GM23338 (cell line): ENCODE data around the gene IL21R. TPM values are rescaled to one million over a fixed set of nuclear protein-coding genes. Genes with fewer than 3 reads are reported as not detected.

ENCODE experiments used
- ATAC-seq: fragments of 200-7000 bp; cut with Tn5 transposase; 3 replicates; pipeline ENCODE4 v1.9.1; 2020
- DNase-seq: peaks from one replicate; pipeline ENCODE4 v3.0.0-alpha.2; 2015; ENCODE audit warnings: low spot score
- H2AFZ ChIP-seq: fragments of 200-600 bp; sonication (generic); 2 replicates; pipeline ENCODE4 v1.8.0; 2016; ENCODE audit warnings: antibody characterized with exemption, mild to moderate bottlenecking, moderate library complexity
- H3F3A ChIP-seq: fragments of 200-600 bp; sonication (generic); replicated peaks from 2 replicates; pipeline ENCODE4 v1.8.0; 2017; ENCODE audit warnings: antibody characterized with exemption, mixed run types, low read depth
- H3K27ac ChIP-seq: fragments of 200-600 bp; sonication (generic); 2 replicates; pipeline ENCODE4 v1.6.1; 2016; ENCODE audit warnings: low read depth
- H3K27me3 ChIP-seq: fragments of 200-600 bp; sonication (generic); 2 replicates; pipeline ENCODE4 v1.8.0; 2016; ENCODE audit warnings: mild to moderate bottlenecking, mixed run types, moderate library complexity; ENCODE audit not compliant: insufficient read depth
- H3K36me3 ChIP-seq: fragments of 200-600 bp; sonication (generic); 2 replicates; pipeline ENCODE4 v1.8.0; 2016; ENCODE audit warnings: mild to moderate bottlenecking; ENCODE audit not compliant: insufficient read depth
- H3K4me1 ChIP-seq: fragments of 200-600 bp; sonication (generic); 2 replicates; pipeline ENCODE4 v1.8.0; 2016; ENCODE audit warnings: mild to moderate bottlenecking, moderate library complexity; ENCODE audit not compliant: insufficient read depth
- H3K4me2 ChIP-seq: fragments of 200-600 bp; sonication (generic); 2 replicates; pipeline ENCODE4 v1.7.1; 2017; ENCODE audit warnings: mixed run types
- H3K4me3 ChIP-seq: fragments of 200-600 bp; sonication (generic); 2 replicates; pipeline ENCODE4 v1.6.1; 2016; ENCODE audit warnings: mixed run types
- H3K79me2 ChIP-seq: fragments of 200-600 bp; sonication (generic); replicated peaks from 2 replicates; pipeline ENCODE4 v1.8.0; 2017; ENCODE audit warnings: mild to moderate bottlenecking; ENCODE audit not compliant: insufficient read depth
- H3K9me2 ChIP-seq: fragments of 200-600 bp; sonication (generic); 2 replicates; pipeline ENCODE4 v1.8.0; 2017; ENCODE audit not compliant: insufficient read depth
- H4K20me1 ChIP-seq: fragments of 200-600 bp; sonication (generic); replicated peaks from 2 replicates; pipeline ENCODE4 v1.8.0; 2017; ENCODE audit warnings: mild to moderate bottlenecking; ENCODE audit not compliant: insufficient read depth
- H3K27ac Mint-ChIP-seq: 2 replicates; pipeline ENCODE4 v1.8.0; 2020; ENCODE audit warnings: inconsistent platforms, mild to moderate bottlenecking, moderate library complexity, mixed read lengths
- H3K27me3 Mint-ChIP-seq: 3 replicates; pipeline ENCODE4 v1.8.0; 2022; ENCODE audit warnings: low read depth, mild to moderate bottlenecking, moderate library complexity, mixed read lengths, inconsistent platforms; ENCODE audit not compliant: insufficient read depth, poor library complexity
- H3K36me3 Mint-ChIP-seq: 3 replicates; pipeline ENCODE4 v1.8.0; 2021; ENCODE audit warnings: low read depth, mild to moderate bottlenecking, inconsistent platforms, moderate library complexity, mixed read lengths
- H3K4me1 Mint-ChIP-seq: 3 replicates; pipeline ENCODE4 v1.8.0; 2020; ENCODE audit warnings: mild to moderate bottlenecking, inconsistent platforms, mixed read lengths
- H3K4me3 Mint-ChIP-seq: 3 replicates; pipeline ENCODE4 v1.8.0; 2021; ENCODE audit warnings: moderate library complexity, mild to moderate bottlenecking, inconsistent platforms, mixed read lengths
- H3K9me3 Mint-ChIP-seq: 3 replicates; pipeline ENCODE4 v1.8.0; 2020; ENCODE audit warnings: moderate library complexity, mild to moderate bottlenecking, inconsistent platforms, mixed read lengths
- CREB1 ChIP-seq: fragments of 250-450 bp; sonication (Bioruptor Pico); IDR thresholded peaks from 2 replicates; pipeline ENCODE4 v1.5.0; 2020; ENCODE audit warnings: low read depth, mild to moderate bottlenecking, moderate library complexity
- EZH2 ChIP-seq: fragments of 200-600 bp; sonication (generic); IDR thresholded peaks from one replicate; pipeline ENCODE4 v1.8.0; 2017; ENCODE audit warnings: antibody characterized with exemption, mild to moderate bottlenecking, low read depth; ENCODE audit not compliant: unreplicated experiment
- EZH2phosphoT487 ChIP-seq: fragments of 200-600 bp; sonication (generic); IDR thresholded peaks from one replicate; pipeline ENCODE4 v1.8.1; 2018; ENCODE audit warnings: antibody characterized with exemption; ENCODE audit not compliant: unreplicated experiment
- JUNB ChIP-seq: IDR thresholded peaks from one replicate; pipeline ENCODE4 v1.6.1; 2016; ENCODE audit warnings: antibody characterized with exemption; ENCODE audit not compliant: unreplicated experiment
- NANOG ChIP-seq: IDR thresholded peaks from 2 replicates; pipeline ENCODE4 v1.6.1; 2016; ENCODE audit warnings: antibody characterized with exemption, borderline replicate concordance
- POLR2AphosphoS5 ChIP-seq: IDR thresholded peaks from 2 replicates; pipeline ENCODE4 v1.6.1; 2016; ENCODE audit warnings: antibody characterized with exemption, low read depth
- STAT1 ChIP-seq: IDR thresholded peaks from one replicate; pipeline ENCODE4 v1.6.1; 2016; ENCODE audit warnings: antibody characterized with exemption; ENCODE audit not compliant: unreplicated experiment
- ZNF114 ChIP-seq: fragments of 250-450 bp; sonication (Bioruptor Pico); IDR thresholded peaks from 2 replicates; pipeline ENCODE4 v1.5.0; 2020; ENCODE audit warnings: mild to moderate bottlenecking, moderate library complexity
- ZNF331 ChIP-seq: fragments of 250-450 bp; sonication (Bioruptor Pico); IDR thresholded peaks from 2 replicates; pipeline ENCODE4 v1.5.0; 2020; ENCODE audit warnings: low read depth, mild to moderate bottlenecking, moderate library complexity
- polyA plus RNA-seq: library from polyadenylated mRNA; unstranded; fragments of >200 nt; fragmentation: Nextera tagmentation; extraction: Ambion mirVana; gene quantifications from 2 replicates; pipeline ENCODE4 v1.2.1, GENCODE V29; 2016
- total RNA-seq: library from RNA; depleted of rRNA; stranded (reverse); fragments of >200 nt; shearing (Covaris generic); gene quantifications from 2 replicates; pipeline ENCODE4 v1.2.3, GENCODE V29; 2014
- TF ChIP-seq, protein P1 (sequence below), 2 experiments: fragments of 200-600 bp in 1 of 2; sonication (generic) in 1 of 2; conservative IDR thresholded peaks; 2 replicates each; pipeline versions ENCODE4 v1.5.1 to v1.6.1; 2016 to 2017; ENCODE audit warnings: antibody characterized with exemption in 2 of 2, low read depth in 2 of 2, mild to moderate bottlenecking in 2 of 2, moderate library complexity in 1 of 2
- TF ChIP-seq, protein P2 (sequence below): IDR thresholded peaks from one replicate; pipeline ENCODE4 v1.6.1; 2018; ENCODE audit warnings: antibody characterized with exemption; ENCODE audit not compliant: unreplicated experiment
- TF ChIP-seq, protein P3 (sequence below): IDR thresholded peaks from 2 replicates; pipeline ENCODE4 v1.6.1; 2016; ENCODE audit warnings: antibody characterized with exemption
- TF ChIP-seq, protein P4 (sequence below): fragments of 250-450 bp; sonication (Bioruptor Pico); IDR thresholded peaks from 2 replicates; pipeline ENCODE4 v1.5.0; 2020; ENCODE audit warnings: mild to moderate bottlenecking, moderate library complexity

Gene IL21R
- total and polyA plus RNA-seq, 2 experiments from 2014 or later: 0.42 to 2.6 TPM

DNA sequence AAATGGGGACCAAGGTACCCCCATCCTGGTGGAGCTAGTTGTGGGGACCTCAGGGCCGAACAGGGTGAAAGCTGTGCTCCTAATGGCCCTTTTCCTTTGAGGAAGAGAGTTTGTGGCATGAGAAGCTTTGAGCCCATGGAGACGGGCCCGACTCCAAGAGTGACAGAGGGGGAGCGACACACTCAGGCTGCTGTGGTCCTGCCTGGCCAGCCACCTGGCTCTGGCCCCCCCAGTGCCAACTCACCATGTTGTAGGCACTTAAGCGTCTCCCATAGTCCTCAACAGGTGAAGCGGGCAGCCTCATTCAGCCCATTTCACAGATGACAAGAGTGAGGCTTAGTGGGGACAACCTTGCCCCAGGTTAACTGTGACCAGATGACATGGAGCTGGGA lies 1.6 kb downstream of the IL21R start:
- TF ChIP-seq, protein P1, sequence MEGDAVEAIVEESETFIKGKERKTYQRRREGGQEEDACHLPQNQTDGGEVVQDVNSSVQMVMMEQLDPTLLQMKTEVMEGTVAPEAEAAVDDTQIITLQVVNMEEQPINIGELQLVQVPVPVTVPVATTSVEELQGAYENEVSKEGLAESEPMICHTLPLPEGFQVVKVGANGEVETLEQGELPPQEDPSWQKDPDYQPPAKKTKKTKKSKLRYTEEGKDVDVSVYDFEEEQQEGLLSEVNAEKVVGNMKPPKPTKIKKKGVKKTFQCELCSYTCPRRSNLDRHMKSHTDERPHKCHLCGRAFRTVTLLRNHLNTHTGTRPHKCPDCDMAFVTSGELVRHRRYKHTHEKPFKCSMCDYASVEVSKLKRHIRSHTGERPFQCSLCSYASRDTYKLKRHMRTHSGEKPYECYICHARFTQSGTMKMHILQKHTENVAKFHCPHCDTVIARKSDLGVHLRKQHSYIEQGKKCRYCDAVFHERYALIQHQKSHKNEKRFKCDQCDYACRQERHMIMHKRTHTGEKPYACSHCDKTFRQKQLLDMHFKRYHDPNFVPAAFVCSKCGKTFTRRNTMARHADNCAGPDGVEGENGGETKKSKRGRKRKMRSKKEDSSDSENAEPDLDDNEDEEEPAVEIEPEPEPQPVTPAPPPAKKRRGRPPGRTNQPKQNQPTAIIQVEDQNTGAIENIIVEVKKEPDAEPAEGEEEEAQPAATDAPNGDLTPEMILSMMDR (conservative IDR thresholded peaks at IDR 0.05; ENCODE audit: low read depth in 2 of 2): no peak
- TF ChIP-seq, protein P2, sequence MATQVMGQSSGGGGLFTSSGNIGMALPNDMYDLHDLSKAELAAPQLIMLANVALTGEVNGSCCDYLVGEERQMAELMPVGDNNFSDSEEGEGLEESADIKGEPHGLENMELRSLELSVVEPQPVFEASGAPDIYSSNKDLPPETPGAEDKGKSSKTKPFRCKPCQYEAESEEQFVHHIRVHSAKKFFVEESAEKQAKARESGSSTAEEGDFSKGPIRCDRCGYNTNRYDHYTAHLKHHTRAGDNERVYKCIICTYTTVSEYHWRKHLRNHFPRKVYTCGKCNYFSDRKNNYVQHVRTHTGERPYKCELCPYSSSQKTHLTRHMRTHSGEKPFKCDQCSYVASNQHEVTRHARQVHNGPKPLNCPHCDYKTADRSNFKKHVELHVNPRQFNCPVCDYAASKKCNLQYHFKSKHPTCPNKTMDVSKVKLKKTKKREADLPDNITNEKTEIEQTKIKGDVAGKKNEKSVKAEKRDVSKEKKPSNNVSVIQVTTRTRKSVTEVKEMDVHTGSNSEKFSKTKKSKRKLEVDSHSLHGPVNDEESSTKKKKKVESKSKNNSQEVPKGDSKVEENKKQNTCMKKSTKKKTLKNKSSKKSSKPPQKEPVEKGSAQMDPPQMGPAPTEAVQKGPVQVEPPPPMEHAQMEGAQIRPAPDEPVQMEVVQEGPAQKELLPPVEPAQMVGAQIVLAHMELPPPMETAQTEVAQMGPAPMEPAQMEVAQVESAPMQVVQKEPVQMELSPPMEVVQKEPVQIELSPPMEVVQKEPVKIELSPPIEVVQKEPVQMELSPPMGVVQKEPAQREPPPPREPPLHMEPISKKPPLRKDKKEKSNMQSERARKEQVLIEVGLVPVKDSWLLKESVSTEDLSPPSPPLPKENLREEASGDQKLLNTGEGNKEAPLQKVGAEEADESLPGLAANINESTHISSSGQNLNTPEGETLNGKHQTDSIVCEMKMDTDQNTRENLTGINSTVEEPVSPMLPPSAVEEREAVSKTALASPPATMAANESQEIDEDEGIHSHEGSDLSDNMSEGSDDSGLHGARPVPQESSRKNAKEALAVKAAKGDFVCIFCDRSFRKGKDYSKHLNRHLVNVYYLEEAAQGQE: no peak
- TF ChIP-seq ZNF114: no peak
- no peak for TF ChIP-seq EZH2
- no peak for TF ChIP-seq ZNF331 (CRISPR knock-in tag)
- TF ChIP-seq, protein P3, sequence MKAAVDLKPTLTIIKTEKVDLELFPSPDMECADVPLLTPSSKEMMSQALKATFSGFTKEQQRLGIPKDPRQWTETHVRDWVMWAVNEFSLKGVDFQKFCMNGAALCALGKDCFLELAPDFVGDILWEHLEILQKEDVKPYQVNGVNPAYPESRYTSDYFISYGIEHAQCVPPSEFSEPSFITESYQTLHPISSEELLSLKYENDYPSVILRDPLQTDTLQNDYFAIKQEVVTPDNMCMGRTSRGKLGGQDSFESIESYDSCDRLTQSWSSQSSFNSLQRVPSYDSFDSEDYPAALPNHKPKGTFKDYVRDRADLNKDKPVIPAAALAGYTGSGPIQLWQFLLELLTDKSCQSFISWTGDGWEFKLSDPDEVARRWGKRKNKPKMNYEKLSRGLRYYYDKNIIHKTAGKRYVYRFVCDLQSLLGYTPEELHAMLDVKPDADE: no peak
- no peak for TF ChIP-seq EZH2phosphoT487
- TF ChIP-seq POLR2AphosphoS5: no peak
- TF ChIP-seq JUNB: no peak
- no peak for TF ChIP-seq NANOG
- TF ChIP-seq CREB1 (CRISPR knock-in tag): no peak
- TF ChIP-seq STAT1: no peak
- TF ChIP-seq, protein P4, sequence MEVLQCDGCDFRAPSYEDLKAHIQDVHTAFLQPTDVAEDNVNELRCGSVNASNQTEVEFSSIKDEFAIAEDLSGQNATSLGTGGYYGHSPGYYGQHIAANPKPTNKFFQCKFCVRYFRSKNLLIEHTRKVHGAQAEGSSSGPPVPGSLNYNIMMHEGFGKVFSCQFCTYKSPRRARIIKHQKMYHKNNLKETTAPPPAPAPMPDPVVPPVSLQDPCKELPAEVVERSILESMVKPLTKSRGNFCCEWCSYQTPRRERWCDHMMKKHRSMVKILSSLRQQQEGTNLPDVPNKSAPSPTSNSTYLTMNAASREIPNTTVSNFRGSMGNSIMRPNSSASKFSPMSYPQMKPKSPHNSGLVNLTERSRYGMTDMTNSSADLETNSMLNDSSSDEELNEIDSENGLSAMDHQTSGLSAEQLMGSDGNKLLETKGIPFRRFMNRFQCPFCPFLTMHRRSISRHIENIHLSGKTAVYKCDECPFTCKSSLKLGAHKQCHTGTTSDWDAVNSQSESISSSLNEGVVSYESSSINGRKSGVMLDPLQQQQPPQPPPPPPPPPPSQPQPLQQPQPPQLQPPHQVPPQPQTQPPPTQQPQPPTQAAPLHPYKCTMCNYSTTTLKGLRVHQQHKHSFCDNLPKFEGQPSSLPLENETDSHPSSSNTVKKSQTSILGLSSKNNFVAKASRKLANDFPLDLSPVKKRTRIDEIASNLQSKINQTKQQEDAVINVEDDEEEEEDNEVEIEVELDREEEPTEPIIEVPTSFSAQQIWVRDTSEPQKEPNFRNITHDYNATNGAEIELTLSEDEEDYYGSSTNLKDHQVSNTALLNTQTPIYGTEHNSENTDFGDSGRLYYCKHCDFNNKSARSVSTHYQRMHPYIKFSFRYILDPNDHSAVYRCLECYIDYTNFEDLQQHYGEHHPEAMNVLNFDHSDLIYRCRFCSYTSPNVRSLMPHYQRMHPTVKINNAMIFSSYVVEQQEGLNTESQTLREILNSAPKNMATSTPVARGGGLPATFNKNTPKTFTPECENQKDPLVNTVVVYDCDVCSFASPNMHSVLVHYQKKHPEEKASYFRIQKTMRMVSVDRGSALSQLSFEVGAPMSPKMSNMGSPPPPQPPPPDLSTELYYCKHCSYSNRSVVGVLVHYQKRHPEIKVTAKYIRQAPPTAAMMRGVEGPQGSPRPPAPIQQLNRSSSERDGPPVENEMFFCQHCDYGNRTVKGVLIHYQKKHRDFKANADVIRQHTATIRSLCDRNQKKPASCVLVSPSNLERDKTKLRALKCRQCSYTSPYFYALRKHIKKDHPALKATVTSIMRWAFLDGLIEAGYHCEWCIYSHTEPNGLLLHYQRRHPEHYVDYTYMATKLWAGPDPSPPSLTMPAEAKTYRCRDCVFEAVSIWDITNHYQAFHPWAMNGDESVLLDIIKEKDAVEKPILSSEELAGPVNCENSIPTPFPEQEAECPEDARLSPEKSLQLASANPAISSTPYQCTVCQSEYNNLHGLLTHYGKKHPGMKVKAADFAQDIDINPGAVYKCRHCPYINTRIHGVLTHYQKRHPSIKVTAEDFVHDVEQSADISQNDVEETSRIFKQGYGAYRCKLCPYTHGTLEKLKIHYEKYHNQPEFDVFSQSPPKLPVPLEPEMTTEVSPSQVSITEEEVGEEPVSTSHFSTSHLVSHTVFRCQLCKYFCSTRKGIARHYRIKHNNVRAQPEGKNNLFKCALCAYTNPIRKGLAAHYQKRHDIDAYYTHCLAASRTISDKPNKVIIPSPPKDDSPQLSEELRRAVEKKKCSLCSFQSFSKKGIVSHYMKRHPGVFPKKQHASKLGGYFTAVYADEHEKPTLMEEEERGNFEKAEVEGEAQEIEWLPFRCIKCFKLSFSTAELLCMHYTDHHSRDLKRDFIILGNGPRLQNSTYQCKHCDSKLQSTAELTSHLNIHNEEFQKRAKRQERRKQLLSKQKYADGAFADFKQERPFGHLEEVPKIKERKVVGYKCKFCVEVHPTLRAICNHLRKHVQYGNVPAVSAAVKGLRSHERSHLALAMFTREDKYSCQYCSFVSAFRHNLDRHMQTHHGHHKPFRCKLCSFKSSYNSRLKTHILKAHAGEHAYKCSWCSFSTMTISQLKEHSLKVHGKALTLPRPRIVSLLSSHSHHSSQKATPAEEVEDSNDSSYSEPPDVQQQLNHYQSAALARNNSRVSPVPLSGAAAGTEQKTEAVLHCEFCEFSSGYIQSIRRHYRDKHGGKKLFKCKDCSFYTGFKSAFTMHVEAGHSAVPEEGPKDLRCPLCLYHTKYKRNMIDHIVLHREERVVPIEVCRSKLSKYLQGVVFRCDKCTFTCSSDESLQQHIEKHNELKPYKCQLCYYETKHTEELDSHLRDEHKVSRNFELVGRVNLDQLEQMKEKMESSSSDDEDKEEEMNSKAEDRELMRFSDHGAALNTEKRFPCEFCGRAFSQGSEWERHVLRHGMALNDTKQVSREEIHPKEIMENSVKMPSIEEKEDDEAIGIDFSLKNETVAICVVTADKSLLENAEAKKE (CRISPR knock-in tag): no peak
- H3K9me2 ChIP-seq: no peaks in the 10 kb centered on the region; the same call in 1 of the 2 replicates
- no peak overlapping the region for H3K4me2 ChIP-seq
- H2AFZ ChIP-seq: no peak overlapping the region
- DNase-seq (no peak), ATAC-seq (no peak)
- H3K4me1 Mint-ChIP-seq: peaks cover 13% of the 10 kb centered on the region; the same call in 2 of the 3 replicates
- H3K4me3 ChIP-seq: no peak overlapping the region
- no peaks in the 10 kb centered on the region for H3K27me3 ChIP-seq
- peaks cover 4% of the 10 kb centered on the region for H3K27me3 Mint-ChIP-seq
- no peak overlapping the region for H3K4me3 Mint-ChIP-seq
- H4K20me1 ChIP-seq: no peaks in the 10 kb centered on the region
- no peak overlapping the region for H3K27ac Mint-ChIP-seq
- no peaks in the 10 kb centered on the region for H3K36me3 Mint-ChIP-seq
- no peaks in the 10 kb centered on the region for H3K36me3 ChIP-seq
- H3F3A ChIP-seq: no peaks in the 10 kb centered on the region
- no peaks in the 10 kb centered on the region for H3K79me2 ChIP-seq
- H3K9me3 Mint-ChIP-seq: no peaks in the 10 kb centered on the region
- no peak overlapping the region for H3K27ac ChIP-seq
- no peaks in the 10 kb centered on the region; the same call in 1 of the 2 replicates for H3K4me1 ChIP-seq
